GM12801 (cell line): ENCODE data around the gene TAS2R60.

Experiments used
- TF ChIP-seq, protein P1 (sequence below): IDR thresholded peaks from one replicate; pipeline ENCODE4 v1.5.1; 2011; ENCODE audit warnings: control low read depth; ENCODE audit not compliant: insufficient read length; ENCODE audit errors: extremely low read depth

The TAS2R60 gene

GRCh38 chr7:143443153-143443552 is at the start of gene TAS2R60:
Gene TAS2R60 (plus strand): TSS chr7:143443453. CDS start chr7:143443453, 0 bp downstream.
- TF ChIP-seq, protein P1, sequence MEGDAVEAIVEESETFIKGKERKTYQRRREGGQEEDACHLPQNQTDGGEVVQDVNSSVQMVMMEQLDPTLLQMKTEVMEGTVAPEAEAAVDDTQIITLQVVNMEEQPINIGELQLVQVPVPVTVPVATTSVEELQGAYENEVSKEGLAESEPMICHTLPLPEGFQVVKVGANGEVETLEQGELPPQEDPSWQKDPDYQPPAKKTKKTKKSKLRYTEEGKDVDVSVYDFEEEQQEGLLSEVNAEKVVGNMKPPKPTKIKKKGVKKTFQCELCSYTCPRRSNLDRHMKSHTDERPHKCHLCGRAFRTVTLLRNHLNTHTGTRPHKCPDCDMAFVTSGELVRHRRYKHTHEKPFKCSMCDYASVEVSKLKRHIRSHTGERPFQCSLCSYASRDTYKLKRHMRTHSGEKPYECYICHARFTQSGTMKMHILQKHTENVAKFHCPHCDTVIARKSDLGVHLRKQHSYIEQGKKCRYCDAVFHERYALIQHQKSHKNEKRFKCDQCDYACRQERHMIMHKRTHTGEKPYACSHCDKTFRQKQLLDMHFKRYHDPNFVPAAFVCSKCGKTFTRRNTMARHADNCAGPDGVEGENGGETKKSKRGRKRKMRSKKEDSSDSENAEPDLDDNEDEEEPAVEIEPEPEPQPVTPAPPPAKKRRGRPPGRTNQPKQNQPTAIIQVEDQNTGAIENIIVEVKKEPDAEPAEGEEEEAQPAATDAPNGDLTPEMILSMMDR = no peak

DNA sequence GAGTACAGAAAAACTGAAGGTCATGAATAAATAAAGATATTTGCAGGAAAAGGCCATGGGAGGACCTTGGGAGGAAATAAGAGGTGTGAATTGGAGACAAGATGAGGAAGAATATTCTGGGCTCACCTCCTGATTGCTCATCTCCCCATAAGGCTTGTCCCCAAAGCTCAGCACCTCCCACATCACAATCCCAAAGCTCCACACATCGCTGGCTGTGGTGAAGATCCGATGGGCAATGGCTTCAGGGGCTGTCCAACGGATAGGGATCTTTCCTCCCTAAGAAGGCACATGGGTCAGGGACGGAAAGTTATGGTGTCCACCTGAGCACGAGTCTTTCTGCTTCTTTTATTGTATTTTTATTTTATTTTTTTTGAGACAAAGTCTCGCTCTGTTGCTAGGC is 49.2 kb upstream of the TAS2R60 start:
- TF ChIP-seq, protein P1 = no peak

- TF ChIP-seq, protein P1 = no peak
Measured at GRCh38 chr7:143394777-143395176, 48.5 kb upstream of the TAS2R60 start.

DNA sequence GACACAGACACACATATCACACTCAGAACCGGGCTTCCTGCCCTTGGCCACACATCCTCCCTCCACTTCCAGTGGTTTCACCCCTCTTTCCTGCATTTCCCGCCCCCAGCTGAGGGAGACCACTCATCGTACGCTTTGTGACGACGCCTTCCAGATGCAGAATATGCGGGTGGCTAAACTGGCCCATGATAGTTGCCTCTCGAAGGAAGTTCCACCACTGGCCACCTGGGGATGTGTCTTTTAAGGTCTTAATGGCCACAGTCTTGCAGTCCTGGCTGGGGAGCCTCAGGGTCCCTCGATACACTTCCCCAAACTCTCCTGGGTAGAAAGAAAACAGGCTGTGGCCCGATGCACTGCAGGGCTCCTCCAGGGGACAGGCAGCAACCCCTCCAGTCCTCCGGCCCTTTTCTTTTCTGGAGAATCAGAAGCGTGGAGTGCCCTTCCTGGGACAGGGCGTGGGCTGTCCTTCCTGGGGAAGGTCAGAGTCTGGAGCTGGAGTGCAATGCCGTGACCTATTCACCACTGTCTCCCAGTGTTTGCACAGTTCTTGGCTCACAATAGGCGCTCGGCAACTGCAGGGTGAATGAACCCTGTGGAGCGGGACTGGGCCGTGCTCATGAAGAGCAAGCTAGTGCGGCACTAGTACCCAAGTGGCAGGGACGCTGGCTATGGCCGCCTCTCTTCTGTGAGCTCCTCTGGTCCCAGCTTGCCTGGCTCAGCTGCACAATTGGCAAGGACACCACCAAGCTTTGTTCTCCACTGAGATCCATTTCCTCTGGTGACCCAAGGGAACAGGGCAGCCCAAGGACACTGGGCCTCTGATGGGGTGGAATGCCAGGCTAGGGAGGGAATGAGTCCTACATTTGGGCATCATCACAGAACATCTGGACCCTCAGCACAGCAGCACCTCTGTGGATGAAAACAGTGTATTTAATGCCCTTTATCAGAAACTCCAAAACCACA is 47.8 kb upstream of the TAS2R60 start:
- TF ChIP-seq, protein P1 = no peak

DNA sequence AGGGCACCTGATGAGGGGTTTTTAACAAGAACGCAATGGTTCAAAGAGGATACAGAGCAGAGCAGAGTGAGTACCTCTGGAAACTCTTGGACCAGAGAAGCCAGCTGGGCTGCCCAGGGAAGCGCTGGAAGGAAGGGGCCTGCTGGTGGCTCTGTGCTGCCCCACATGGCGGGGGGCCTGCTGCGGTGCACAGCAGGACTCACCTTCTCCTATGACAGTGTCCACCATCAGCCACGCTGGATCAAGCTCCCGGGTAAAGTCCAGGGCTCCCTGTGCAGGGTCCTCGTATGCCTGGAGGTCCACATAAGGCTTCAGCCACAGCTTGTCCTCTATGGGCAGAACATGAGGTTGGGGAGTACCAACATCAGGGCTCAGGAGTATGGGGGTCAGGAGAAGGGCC is 47.1 kb upstream of the TAS2R60 start:
- TF ChIP-seq, protein P1 = no peak

DNA sequence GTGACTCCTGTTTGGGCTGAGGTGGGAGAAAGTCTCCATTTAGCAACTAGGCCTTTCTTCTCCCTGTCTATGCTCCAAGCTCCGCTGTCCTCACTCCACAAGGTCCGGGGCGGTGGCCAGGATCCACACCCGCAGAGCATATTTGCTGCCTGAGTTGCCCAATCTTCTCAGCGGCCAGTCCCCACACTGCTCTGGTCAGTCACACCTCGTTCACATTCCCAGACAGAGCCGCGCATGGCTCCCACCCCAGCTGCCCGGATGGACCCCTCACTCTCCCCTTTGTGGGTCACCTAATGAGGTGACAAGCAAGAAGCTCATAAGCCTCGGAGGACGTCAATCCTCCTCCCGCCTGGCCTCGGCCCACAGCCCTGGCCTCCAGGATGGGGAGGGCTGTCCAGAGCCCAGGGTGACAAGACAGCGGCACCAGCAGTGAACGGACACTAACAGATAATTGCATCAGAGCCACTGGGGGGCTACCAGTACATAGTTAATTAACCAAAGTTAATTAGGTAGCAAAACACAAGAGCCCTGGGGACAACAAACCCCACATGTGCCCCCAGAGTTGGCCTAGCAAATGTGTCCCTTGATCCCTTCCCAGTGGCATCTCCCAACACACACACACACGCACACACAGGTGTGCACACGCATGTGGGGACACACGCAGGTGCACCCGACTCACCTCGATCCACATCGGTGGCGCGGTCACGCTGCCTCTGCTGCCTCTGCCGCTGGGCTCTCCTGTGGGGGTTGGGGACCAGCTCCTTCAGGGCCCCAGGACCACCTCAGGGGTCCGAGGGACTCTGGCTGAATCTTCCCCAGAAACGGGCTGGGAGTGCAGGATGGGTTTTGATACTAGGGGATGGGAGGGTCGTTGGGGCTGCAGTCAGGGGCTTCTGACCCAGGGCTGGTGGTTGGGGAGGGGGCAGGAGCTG is 46.4 kb upstream of the TAS2R60 start:
- TF ChIP-seq, protein P1 = no peak

GRCh38 chr7:143397710-143398530 is 45.3 kb upstream of the TAS2R60 start:
- TF ChIP-seq, protein P1 = no peak
